HG02981 (cell line): Measurements from ENCODE around the gene PCSK6.
A peak's percentile ranks its signal among the peaks of the same experiment; 100 is the strongest.
"Not testable (repeated sequence)": the region's sequence is repeated elsewhere in the genome, so short reads cannot be mapped to it uniquely, and the experiment has no call there.

Experiments
- ATAC-seq: cut with Tn5 transposase; IDR thresholded peaks from one replicate; pipeline ENCODE4 v1.9.1; 2021; ENCODE audit warnings: mild to moderate bottlenecking, moderate library complexity; ENCODE audit not compliant: unreplicated experiment

Gene PCSK6

DNA sequence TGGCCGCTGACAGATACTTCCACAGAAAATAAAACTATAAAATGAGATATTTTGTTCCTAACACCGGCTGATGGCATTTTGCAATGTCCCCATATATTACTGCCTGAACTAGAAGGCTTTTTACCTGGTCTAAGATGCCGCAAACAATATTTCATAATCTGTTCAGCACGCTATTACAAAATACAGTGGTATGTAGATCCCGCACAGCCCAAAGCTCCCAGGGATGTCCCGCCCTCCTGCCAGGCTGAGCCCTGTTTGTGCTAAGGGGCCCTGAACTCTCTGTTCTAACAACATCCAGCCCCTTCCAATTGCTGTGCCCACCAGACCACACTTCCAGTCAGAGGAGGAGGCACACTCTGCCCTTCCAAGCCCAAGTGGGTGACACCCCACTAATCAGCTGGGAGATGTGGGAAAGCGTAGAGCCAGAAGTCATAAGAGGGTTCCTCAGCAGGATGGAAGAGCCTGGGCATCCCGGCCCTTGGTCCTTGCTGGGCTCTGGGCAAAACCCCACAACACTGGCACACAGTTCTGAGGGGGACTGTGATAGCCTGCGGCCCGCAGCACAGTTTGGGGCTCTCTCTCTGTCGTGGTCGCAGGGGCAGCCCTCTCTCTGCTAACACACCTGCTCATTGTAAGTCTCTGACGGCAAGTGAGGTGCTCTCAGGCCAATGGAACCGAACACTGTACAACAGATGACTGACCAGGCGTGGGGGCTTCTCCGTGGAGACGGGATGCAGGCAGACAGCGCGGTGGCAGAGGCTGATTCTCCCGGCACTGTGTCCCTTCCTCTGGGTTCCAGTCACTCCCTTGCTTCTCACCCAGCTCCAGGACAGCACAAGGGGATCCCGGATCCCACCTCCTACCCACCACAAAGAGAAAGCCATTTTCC, 55.2 kb downstream of the PCSK6 start:
- ATAC-seq: no peak

DNA sequence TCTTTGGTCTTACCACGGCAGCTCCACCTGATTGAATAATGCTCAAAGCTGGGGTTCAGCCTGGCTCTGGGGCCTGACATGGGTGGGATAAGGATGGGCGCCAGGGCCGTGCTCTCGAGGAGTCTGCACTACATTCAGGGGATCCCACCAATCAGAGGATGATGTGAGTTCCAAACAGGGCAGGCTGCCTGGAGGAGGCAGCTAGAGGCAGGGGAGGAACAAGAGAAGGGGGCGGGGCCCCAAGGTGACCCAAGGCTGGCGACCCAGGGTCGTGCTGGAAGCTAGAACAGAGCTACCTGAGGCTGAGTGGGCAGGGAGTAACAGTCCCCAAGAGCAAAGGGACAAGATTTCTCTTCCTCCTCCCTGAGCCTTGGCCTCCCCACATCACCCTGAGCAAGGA, 56.1 kb downstream of the PCSK6 start:
- no peak for ATAC-seq

DNA sequence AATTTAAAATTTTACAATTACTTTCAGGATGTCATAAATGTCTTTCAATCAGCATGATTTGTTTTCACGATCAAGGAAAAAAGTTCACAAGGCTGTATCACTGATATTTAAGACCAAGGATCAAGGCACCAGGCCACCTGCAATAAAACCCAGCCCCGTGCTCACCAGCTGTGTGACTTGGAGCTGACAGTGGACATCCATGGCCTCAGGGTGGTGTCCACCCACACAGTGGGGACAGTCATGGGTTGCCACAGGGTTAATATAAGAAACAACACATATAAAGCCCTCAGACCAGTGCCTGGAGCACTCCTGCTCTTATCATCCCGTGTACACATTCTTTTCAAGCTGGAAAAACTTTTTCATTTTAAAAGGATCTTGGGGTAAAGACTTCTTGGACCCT, 56.5 kb downstream of the PCSK6 start:
- no peak for ATAC-seq

DNA sequence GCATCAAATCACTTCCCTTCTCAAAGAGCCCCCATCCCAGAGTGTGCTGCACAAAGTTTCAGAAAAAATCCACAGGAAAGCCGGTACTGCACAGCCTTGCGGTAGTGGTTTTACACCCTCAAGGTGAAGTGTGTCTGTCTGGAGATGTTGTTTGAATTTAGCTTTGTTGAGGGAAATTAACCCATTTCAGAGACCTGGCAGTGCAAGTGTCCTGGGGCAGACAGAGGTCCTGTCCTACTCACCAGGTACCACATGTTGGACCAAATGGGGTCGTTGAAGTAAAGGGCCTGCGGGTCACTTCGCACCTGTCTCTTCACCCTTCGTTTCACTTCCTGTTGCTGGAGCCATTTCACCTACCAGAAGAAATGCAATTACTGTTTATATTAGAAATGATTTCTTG, 57.8 kb downstream of the PCSK6 start:
- no peak for ATAC-seq

DNA sequence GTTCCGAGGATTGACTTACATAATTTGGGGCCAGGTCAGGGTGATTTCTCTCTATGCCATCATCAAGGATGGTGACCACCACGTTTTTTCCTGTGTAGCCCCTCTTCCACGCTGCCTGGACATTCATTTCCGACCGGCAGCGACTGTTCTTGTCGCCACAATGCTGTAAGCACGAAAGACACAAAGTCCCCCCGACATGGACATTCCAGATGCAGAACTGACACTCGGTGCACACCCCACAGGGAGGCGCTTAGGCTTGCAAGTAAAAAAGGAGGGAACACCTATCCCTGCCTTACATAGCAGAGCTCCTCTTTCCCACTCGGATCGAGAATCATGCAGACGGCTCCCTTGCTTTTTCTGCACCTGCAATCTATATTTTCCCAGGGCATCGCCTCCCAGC, 58.2 kb downstream of the PCSK6 start:
- ATAC-seq: no peak

DNA sequence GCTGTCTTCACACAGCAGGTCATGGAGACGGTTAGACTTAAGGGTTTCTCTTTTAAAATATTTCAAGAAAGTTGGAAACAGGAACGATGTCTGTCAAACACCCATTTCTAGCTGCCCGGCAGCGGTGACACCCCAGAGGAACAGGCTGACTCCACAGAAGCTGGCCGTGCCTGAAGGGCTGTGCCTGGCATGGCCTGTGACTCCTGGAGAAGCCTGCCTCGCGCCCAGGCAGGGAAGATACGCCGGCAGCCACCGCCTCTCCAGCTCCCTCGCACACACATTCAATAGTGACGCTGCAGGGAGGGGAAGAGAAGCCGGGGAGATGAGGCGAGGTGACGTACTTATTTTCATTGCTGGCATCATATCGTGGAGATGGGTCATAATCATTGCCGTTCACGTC, 59.9 kb downstream of the PCSK6 start:
- no peak for ATAC-seq

DNA sequence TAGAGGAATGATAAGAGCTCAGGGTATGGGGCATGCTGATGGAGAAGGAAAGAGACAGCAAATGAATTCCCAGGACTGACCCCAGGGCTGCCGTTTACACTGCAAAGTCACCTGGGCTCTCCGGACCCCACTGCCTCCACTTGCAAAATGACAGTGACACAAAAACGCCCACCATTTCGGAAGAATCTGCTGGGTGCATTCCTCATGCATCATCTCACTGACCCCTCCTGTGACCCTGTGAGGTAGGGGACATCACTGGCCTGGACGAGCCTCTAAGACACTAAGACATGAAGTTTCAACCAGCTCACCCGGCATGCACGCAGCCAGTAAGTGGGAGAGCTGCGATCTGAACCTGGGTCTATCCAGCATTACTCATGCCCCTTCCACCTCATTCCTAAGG, 60.3 kb downstream of the PCSK6 start:
- no peak for ATAC-seq

DNA sequence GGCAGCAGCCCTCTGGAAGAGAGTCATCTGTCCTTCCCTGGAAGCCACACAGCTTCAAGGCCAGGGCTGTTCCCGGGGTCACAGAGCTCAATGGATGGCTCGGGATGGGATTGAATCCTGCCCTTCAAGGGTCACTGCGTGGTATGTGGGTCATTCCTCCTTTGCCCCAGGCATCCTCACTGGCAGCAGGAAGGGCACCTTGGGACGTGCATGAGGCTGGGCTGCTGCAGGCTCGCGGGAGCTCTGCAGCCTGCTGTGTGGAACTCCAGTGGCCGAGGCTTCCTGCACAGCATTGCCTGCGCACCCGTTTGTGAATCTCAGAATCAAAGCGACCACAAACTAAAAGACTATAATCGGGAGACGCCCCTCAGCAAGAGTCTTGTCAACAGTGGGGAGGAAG, 60.7 kb downstream of the PCSK6 start:
- no peak for ATAC-seq

DNA sequence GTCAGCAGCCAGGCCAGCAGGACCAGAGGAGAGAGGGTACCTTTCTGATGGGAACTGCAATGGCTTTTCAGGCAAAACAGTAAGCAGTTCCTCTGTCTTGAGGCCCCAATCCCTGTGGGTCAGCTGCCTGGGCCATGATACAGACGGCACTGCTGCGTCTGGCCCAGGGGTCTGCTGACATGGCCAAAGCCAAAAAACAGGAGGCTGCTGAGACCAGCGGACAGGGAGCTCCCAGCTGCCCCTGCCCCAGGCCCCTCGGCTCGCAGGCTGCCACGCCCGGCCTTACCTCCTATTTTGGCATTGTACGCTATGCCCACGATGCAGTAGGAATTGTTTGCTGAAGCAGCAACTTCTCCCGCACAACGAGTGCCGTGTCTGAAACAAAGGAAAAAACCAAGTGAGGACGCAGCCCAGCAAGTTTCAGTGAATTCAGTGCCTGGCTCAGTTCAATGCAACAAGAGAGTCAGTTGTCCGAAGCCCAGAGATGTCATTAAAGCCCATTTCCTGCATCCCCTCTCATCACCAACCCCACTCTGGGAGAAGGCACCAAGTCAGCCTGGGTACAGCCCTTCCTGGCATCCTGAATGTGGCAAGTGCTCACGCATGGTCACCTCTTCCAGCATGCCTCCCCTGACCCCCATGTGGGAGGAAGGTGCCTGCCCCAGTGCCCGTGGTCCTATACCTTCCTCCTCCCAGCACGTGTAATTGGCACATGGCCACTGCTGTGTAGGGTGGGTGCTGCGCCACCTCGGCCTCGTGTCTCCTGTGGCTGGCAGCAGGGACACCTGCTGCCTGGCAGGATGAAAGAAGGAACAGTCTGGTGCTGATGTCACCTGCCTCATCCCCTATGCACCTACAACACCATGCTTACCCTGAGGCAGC, 61.7 kb downstream of the PCSK6 start:
- ATAC-seq: no peak

DNA sequence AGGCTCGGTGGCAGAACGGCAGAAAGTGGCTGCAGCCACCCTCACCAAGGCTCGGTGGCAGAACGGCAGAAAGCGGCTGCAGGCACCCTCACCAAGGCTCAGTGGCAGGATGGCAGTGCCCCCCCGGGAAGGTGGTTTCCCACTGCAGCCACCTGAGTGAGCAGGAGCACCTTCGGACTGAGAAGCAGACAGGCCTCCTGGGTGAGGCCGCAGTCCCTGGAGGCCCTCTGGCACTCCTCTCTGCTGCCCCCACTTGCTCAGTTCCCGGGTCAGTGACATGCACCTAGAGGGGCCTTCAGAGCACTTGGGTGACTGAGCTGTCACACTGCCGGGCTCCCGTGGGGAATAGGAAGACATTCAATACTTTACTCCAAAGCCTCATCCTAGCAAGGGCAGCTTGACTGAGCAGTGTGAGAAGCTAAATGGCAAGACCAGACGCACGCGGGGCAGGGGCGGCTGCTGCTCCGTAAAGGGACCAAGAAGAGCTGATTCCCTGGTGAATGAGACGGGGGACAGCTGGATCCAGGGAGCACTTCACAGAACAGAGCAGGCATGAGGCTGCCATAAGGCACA, 62.7 kb downstream of the PCSK6 start:
- ATAC-seq: no peak

DNA sequence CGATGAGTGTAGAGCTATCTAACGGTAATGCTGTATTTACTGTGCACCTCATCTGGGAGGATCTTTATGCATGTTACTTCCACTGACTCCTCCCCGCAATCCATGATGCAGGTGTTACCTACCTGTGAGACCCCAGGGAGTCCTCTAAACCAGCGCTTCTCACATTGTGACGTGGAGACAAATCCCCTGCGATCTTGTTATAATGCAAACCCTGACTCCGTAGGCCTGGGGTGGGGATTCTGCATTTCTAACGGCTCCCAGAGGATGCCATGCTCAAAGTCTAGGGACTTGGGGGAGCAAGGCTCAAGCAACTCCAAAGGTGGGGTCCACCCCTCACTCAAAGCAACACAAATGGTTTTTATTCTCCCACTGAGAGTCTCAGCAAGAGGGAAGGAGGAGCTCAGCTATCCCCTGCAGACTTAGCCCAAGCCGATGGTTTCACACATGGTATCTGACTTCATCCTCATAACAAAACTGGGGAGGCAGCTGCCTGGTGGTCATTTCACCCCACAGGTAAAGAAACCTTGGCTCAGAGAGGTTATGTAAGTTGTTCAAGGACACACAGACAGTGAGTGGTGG, 63.6 kb downstream of the PCSK6 start:
- ATAC-seq: no peak

DNA sequence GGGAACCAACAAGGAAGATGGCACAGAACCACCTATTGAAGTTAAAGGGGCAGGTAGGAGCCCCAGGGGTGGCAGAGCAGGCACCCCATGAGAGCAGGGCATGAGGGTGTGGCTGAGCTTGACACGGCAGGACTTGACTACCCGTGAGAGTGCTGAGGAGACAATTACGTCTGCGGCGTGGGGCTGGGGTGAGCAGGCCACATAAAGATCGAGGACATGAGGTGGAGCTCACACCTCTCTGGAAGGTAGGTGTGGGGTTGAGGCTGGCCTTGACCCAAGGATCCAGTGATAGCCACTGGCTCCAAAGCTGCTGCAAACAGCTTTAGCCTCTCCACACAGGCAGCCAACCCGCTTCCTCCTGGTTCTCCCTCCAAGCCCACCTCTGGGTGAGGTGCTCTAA, 64.5 kb downstream of the PCSK6 start:
- ATAC-seq: no peak

DNA sequence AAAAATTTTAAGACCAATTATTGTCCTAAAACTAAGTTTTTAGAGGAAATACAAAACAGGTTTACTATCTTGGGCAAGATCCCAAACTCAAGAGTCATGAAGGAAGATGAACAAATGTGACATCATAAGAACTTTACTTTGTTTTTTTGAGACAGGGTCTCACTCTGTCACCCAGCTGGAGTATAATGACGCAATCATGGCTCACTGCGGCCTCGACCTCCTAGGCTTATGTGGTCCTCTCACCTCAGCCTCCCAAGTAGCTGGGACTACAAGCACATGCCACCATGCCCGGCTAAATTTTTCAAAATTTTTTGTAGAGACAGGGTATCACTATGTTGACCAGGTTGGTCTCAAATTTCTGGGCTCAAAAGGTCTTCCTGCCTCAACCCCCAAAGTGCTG, 69.3 kb downstream of the PCSK6 start:
- no peak for ATAC-seq

DNA sequence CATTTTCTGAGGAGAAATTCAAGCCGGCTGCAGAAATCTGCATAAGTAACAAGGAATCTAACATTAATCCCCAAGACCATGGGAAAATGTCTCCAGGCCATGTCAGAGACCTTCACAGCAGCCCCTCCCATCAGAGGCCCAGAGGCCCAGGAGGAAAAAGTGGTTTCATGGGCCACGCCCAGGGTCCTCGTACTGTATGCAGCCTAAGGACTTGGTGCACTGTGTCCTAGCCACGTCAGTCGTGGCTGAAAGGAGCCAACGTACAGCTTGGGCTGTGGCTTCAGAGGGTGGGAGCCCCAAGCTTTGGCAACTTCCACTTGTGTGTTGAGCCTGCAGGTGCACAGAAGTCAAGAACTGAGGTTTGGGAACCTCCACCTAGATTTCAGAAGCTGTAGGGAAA, 73.0 kb downstream of the PCSK6 start:
- not testable (repeated sequence) for ATAC-seq

DNA sequence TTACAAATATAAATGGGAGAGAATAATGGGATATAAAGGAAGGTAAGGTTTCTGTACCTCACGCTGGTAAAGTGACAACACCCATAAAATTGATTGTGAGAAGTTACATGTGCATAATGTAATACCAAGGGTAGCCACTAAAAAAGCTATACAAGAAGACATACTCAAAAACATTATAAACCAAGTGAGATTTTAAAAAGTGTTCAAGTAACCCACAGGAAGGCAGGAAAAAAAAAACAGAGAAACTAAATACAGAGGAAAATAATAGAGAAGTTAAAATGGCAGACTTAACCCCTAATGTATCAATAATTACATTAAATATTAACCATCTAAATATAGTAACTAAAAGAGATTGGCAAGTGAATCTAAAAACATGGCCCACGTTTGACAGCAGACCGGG, 76.3 kb downstream of the PCSK6 start:
- ATAC-seq: no peak

DNA sequence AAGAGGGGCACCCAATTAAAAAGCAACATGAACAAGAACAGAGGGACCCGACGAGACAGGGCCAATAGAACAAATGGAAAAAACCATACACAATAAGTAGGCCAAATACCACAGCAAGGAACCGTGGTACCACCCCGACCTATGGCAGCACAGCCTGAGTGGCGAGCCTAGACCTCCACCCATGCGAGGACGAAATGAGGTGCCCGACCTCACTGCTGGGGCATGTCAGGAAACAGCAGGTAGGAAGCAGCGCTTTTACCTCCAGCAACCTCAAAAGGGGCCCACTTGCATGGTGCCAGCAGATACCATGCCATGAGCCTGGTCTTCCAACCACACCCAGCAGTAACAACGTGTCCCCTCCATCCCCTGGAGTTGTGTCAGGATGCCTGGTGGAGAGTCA, 77.9 kb downstream of the PCSK6 start:
- no peak for ATAC-seq

DNA sequence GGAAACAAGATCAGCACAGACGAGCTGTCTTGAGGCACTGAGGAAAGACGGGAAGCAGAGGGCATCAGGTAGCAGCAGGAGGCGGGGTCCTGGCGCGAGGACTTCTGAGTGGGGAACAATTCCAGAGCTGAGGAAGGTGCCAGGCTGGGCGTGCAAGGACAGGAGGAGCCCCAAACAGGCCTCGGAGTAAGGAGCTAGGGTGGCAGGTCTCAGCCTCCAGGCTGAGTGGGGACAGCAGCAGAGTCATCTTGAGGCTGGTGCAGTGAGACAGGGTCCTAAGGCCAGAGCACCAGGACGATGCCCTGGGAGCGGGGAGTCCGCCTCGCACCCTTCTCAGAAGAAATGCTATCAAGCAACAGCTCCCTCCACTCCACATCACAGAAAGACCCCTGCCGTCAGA, 78.4 kb downstream of the PCSK6 start:
- no peak for ATAC-seq

DNA sequence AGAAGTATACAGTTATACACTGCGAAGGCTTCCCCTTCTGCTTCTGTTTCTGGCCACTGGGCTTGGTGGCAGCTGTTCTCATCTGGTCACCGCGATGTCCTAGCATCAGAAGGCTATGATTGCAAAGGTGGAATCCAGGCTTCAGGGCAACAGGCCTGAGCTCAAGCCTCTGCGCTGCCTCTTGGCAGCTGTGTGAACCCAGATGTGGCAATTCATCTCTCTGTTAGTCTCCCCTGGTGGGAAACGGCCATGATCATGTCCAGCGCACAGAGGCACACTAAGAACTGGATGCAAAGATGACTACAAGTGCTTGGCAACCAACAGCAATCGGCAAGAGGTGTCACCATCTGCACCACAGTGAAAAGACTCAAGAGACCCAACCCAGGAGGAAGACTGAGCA, 78.9 kb downstream of the PCSK6 start:
- no peak for ATAC-seq

DNA sequence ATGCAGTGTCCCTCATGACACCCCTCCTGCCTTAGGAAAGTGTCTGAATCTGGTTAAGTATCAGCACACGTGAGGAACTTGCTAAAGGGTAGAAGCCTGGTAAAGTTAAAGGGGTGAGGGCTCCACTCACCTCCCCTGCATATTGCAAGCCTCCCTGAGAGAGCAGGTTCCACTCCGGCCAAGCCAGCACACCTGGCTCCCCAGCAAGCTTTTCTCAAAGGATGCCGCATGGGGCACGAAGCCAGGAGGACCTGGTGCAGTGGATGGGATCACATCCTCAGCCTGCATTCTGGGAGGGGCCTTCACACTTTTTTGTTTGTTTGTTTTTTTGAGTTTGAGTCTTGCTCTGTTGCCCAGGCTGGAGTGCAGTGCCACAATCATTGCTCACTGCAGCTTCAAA, 79.9 kb downstream of the PCSK6 start:
- ATAC-seq: no peak

DNA sequence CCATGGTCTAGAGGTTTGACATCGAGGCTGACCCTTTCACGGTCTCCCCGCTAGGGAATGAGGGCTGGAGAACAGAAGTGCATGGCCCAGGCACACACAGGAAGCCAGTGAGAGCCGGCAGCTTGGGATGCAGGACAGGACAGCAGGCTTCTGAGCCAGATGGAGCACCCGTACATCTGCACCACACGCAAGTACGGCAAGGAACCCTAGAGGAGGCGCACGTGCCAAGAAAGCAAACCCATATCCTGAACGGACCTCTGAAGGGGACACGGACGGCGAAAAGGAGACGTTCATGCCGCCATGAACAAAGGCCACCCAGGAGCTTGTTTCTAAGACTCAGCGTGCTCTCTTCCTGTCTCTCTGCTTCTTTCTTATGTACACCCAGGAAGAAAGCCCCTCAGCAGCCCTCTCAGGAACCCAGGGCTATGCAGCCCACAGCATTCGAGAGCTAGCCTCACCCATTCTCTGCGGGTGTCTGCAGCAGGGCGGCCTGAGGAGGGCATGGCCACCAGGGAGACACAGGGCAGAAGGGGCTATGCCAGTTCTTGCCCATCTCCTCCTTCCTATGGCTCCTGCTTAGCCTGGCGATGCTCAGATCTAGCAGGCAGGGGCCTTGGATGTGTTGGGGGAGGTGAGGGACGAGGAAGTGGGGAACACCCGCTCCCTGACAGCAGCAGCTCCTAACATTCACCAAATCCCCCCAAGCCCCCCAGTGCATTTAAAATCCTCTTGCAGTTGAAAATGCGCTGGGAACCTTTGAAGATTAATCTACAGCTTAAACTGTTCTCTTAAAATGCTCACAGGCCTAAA, 81.3 kb downstream of the PCSK6 start:
- ATAC-seq: no peak

DNA sequence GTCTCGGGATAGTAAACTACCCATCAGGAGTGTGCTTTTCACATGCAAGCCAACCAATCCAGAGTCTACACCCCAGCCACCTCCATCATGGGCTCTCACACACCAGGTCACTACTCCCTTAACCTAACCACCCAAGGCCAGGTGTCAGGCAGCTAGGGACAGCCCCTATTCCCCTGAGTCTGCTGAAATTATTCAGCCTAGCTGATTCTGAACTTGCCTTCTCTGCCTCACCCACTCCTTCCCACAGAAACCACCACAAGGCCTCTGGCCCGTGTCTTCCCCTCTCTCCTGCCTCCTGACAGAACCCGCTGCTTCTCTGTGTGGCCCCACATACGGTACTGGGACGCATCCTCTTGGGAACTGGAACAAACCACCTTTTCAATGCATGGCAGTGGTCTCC, 82.1 kb downstream of the PCSK6 start:
- peak; percentile 97 for ATAC-seq
